NCI-H1417 (cell line): ENCODE measurements around the gene UNC5B.

Experiments
- DNase-seq, 3 experiments: peaks; one replicate each; lab custom pipeline; 2025; lab: John Stamatoyannopoulos, UW

UNC5B gene

GRCh38 chr10:71254834-71255549, 42.6 kb downstream of the UNC5B start:
- no peak for DNase-seq

- no peak for DNase-seq
Measured at GRCh38 chr10:71255550-71255807, 43.1 kb downstream of the UNC5B start.

GRCh38 chr10:71255808-71256660, 43.7 kb downstream of the UNC5B start:
- DNase-seq: peak; percentile 67 to 85 (median 78)

- no peak for DNase-seq
Measured at GRCh38 chr10:71256661-71257318, 44.4 kb downstream of the UNC5B start.

GRCh38 chr10:71257319-71257997, 45.1 kb downstream of the UNC5B start:
- no peak for DNase-seq

GRCh38 chr10:71258046-71258445, 45.7 kb downstream of the UNC5B start:
- no peak for DNase-seq

- DNase-seq: no peak
Measured at GRCh38 chr10:71258446-71259145, 46.2 kb downstream of the UNC5B start.

GRCh38 chr10:71259282-71259681, 46.9 kb downstream of the UNC5B start:
- DNase-seq: no peak

GRCh38 chr10:71259815-71260501, 47.6 kb downstream of the UNC5B start:
- no peak for DNase-seq

- peak in 1 of 3 experiments; percentile 59 for DNase-seq
Measured at GRCh38 chr10:71260622-71261325, 48.4 kb downstream of the UNC5B start.

- DNase-seq: peak; percentile 4 to 95 (median 84)
Measured at GRCh38 chr10:71262027-71262426, 49.7 kb downstream of the UNC5B start.

- DNase-seq: peak in 1 of 3 experiments; percentile 31
Measured at GRCh38 chr10:71262817-71263216, 50.4 kb downstream of the UNC5B start.

- peak in 2 of 3 experiments; percentile 45 to 72 for DNase-seq
Measured at GRCh38 chr10:71263376-71263775, 51.0 kb downstream of the UNC5B start.

GRCh38 chr10:71264345-71265200, 52.2 kb downstream of the UNC5B start:
- DNase-seq: peak in 1 of 3 experiments; percentile 67

- DNase-seq: peak in 1 of 3 experiments; percentile 30
Measured at GRCh38 chr10:71265201-71265575, 52.8 kb downstream of the UNC5B start.

- DNase-seq: no peak
Measured at GRCh38 chr10:71265618-71266146, 53.3 kb downstream of the UNC5B start.

- DNase-seq: peak; percentile 27 to 78 (median 56)
Measured at GRCh38 chr10:71266147-71266917, 54.0 kb downstream of the UNC5B start.

- DNase-seq: no peak
Measured at GRCh38 chr10:71266918-71267442, 54.6 kb downstream of the UNC5B start.
